KG1 (cell line): ENCODE results near the gene ODC1.

ENCODE experiments used
- DNase-seq: peaks from one replicate; lab custom pipeline; 2025; lab: John Stamatoyannopoulos, UW

ODC1 gene

GRCh38 chr2:10415048-10415447, 33.1 kb downstream of the ODC1 start:
- DNase-seq: no peak

- DNase-seq: no peak
Observed at GRCh38 chr2:10414591-10414990, 33.5 kb downstream of the ODC1 start.

- no peak for DNase-seq
Observed at GRCh38 chr2:10413991-10414451, 34.1 kb downstream of the ODC1 start.

- DNase-seq: no peak
Observed at GRCh38 chr2:10413503-10413902, 34.6 kb downstream of the ODC1 start.

- no peak for DNase-seq
Observed at GRCh38 chr2:10412380-10412779, 35.7 kb downstream of the ODC1 start.

- DNase-seq: no peak
Observed at GRCh38 chr2:10411557-10411956, 36.6 kb downstream of the ODC1 start.

GRCh38 chr2:10410823-10411437, 37.2 kb downstream of the ODC1 start:
- no peak for DNase-seq

GRCh38 chr2:10410001-10410822, 37.9 kb downstream of the ODC1 start:
- peak; percentile 13 for DNase-seq

DNA sequence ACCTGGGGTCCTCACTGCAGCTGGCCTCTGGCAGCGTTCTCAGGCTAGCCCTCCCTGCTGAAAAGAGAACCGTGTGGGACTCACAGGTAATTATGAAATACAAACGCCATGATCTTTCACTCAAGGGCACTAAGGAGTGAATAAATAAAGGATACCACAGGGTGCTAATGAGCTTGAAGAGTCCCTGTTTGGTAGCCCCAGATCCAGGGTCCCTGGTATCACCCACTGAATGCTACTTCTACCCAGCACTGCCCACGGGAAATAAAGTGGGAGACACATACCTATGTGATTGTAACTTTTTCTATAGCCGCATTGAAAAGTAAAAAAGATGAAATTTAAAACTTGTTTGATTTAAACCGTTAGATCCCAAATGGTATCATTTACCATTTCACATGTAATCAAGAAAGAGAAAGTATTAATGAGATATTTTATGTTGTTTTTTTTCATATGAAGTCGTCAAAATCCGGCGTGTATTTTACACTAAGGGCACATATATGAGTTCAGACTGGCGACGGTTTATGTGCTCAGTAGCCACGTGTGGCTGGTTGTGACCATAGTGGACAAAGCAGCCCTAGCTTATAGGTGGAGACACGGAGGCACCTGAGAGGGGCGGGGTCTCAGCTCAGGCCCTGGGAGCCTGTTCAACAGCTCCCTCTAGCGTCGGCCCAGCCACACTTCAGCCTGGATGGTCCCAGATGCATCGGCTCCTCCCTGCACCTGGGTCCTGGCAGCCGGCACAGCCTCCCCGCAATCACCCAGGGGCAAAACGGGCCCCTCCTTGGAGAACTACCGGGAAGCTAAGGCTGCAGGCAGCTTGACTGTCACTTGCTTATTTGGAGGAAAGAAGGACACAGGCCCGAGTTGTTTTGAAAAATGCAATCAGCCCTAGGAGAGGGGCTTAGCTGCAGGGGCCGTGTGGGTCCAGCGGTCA, 39.2 kb downstream of the ODC1 start:
- DNase-seq: peak; percentile 34

- peak; percentile 30 for DNase-seq
Observed at GRCh38 chr2:10407841-10408648, 40.1 kb downstream of the ODC1 start.

DNA sequence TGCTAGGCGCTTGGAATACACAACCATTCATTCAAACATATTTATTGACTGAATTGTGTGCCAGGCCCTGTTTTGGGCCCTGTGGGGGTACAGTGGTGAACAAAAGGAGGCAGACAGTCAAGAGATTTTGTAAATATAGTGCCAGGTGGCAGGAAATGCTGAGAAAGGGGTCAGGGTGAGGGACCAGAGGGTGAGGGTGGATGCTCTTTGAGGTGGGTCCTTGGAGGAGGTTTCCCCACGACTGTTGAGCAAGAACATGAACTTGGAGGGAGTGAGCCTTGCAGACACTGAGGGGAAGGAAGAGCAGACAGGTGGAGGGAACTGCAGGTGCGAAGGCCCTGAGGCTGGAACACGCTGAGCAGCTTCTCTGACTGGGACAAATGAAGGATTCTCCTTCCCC, 40.7 kb downstream of the ODC1 start:
- DNase-seq: no peak

- DNase-seq: no peak
Observed at GRCh38 chr2:10406491-10407188, 41.5 kb downstream of the ODC1 start.

DNA sequence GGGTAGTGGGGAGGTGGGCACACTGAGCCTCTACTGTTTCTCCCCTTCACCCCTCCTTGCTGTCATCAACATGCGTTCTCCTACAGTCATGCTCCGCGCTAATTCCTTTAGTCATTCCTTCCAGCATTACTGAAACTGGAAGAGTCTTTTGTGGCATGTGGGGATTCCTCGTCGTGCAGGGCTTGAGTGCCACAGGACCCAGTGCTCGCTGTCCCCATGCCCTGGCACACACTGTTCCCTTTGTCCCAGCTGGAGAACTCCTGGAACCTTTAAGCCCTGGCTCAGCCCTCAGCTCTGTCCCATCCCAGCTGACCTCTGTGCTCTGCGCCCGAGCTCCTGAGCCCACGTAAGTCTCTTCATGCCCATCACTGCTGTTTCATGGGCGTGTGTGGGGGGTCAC, 42.1 kb downstream of the ODC1 start:
- DNase-seq: no peak

GRCh38 chr2:10405448-10405847, 42.7 kb downstream of the ODC1 start:
- no peak for DNase-seq

DNA sequence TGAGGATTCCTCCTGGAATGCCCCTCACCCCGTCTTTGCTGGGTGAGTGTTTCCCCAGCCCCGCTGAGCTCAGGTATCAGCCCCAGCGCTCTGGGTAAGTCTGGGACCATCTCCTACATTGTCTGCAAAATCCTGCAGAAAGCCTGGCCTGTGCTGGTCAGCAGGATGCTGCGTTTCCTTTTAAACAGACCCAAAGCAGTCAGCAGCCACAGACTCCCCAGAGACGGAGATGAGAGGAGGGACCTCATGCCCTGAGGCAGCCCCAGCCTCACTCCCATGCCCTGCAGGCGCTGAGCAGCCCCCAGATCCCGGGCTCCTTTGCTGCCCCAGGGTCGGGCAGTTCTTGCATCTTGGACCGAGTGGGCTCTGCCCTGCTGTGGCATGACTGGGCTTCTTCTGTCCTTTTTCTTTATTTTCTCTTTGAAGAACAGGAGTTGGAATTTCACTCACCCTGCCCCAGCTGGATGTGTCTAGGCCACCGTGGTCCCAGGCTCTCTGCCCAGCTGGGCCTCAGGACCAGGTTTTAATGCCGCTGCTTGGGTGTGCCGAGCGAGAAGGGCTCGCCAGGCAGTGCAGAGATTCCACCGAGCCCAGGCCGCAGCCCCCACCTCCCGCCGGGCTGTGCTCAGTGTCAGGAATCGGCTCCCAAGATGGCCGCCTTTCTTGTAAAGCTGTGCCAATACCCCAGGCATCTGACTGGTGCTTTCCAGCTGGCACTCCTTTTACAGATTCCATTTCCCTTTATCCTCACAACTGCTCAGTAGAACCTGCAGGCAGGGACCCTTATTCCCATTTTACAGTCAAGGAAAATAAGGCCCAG, 43.6 kb downstream of the ODC1 start:
- DNase-seq: no peak

DNA sequence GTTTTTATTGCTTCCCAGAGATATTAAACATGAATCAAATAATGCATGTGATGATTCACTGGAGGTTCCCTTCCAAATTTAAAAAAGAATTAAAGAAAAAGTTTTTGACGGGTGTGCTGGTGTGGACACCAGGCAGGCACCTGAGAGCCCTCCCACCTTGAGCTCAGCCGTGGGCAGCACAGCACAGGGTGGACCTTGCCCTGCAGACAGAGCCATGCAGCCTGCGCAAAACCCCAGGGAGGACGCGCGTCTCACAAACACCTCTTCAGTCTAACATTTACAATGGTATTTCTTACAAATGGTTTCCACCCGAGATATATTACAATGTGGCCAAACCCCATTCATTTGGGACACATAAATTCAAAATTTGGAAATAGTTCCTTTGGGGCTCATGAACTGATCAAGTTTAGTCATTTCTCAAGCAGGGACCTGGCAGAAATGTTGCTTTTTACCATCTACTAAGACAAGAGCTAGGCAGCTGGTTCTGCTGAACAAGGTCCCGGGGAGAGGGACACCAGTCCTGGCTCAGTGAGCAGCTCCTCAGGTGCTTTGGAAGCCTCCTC, 45.4 kb downstream of the ODC1 start:
- DNase-seq: no peak

- DNase-seq: no peak
Observed at GRCh38 chr2:10402062-10402585, 46.0 kb downstream of the ODC1 start.

GRCh38 chr2:10400978-10401951, 46.9 kb downstream of the ODC1 start:
- no peak for DNase-seq
